OCI-LY1 (cell line): ENCODE results near the gene FAM50A.
A peak's percentile ranks its signal among the peaks of the same experiment; 100 is the strongest.

Experiments
- H2AFZ ChIP-seq: fragments of 200-600 bp; sonication (generic), shearing (Covaris generic); 2 replicates; pipeline ENCODE4 v1.6.0; 2014; ENCODE audit warnings: antibody characterized with exemption, mild to moderate bottlenecking, low read length
- H3F3A ChIP-seq: fragments of 200-600 bp; sonication (generic), shearing (Covaris generic); 2 replicates; pipeline ENCODE4 v1.6.0; 2014; ENCODE audit warnings: mild to moderate bottlenecking, antibody characterized with exemption, low read length, moderate library complexity; ENCODE audit not compliant: insufficient read depth
- H3K27ac ChIP-seq: fragments of 200-600 bp; sonication (generic); 2 replicates; pipeline ENCODE4 v1.5.1; 2014; ENCODE audit warnings: low read length, mixed run types, mild to moderate bottlenecking, low read depth; ENCODE audit not compliant: poor library complexity, severe bottlenecking
- H3K27me3 ChIP-seq: fragments of 200-600 bp; sonication (generic); 2 replicates; pipeline ENCODE4 v1.6.0; 2014; ENCODE audit warnings: antibody characterized with exemption, mild to moderate bottlenecking, low read length, moderate library complexity; ENCODE audit not compliant: insufficient read depth
- H3K36me3 ChIP-seq: fragments of 200-600 bp; sonication (generic); 2 replicates; pipeline ENCODE4 v1.6.1; 2014; ENCODE audit warnings: mild to moderate bottlenecking, antibody characterized with exemption, low read length, moderate library complexity, mixed read lengths; ENCODE audit not compliant: insufficient read depth
- H3K4me1 ChIP-seq: fragments of 200-600 bp; sonication (generic); 2 replicates; pipeline ENCODE4 v1.5.1; 2014; ENCODE audit warnings: mild to moderate bottlenecking, low read length, moderate library complexity; ENCODE audit not compliant: insufficient read depth, severe bottlenecking
- H3K4me2 ChIP-seq: fragments of 200-600 bp; sonication (generic), shearing (Covaris generic); 2 replicates; pipeline ENCODE4 v1.6.1; 2014; ENCODE audit warnings: low read length
- H3K4me3 ChIP-seq: fragments of 200-600 bp; sonication (generic); 2 replicates; pipeline ENCODE4 v1.5.1; 2014; ENCODE audit warnings: low read length, low read depth, mild to moderate bottlenecking, mixed read lengths; ENCODE audit not compliant: poor library complexity, severe bottlenecking
- H3K79me2 ChIP-seq: fragments of 200-600 bp; shearing (Covaris generic); 2 replicates; pipeline ENCODE4 v1.6.1; 2016; ENCODE audit warnings: mixed run types, low read length, mixed read lengths; ENCODE audit not compliant: insufficient read depth
- H3K9ac ChIP-seq: fragments of 200-600 bp; sonication (generic), shearing (Covaris generic); 2 replicates; pipeline ENCODE4 v1.6.1; 2014; ENCODE audit warnings: mild to moderate bottlenecking, low read length, mixed read lengths
- H3K9me2 ChIP-seq: fragments of 200-600 bp; sonication (generic), shearing (Covaris generic); 2 replicates; pipeline ENCODE4 v1.6.1; 2014; ENCODE audit warnings: low read depth, mild to moderate bottlenecking, low read length, mixed read lengths
- H3K9me3 ChIP-seq: fragments of 200-600 bp; shearing (Covaris generic); 2 replicates; pipeline ENCODE4 v1.6.1; 2014; ENCODE audit warnings: low read length, mixed read lengths
- H4K20me1 ChIP-seq: fragments of 200-600 bp; sonication (generic), shearing (Covaris generic); 2 replicates; pipeline ENCODE4 v1.6.0; 2016; ENCODE audit warnings: mild to moderate bottlenecking, low read length; ENCODE audit not compliant: insufficient read depth
- CTCF ChIP-seq: fragments of 200-600 bp; sonication (generic), shearing (Covaris generic); IDR thresholded peaks from 2 replicates; pipeline ENCODE4 v1.5.1; 2017; ENCODE audit warnings: mild to moderate bottlenecking, antibody characterized with exemption, low read length, moderate library complexity, mixed read lengths
- EZH2 ChIP-seq: fragments of 200-600 bp; sonication (generic), shearing (Covaris generic); IDR thresholded peaks from 2 replicates; pipeline ENCODE4 v1.8.0; 2017; ENCODE audit warnings: borderline replicate concordance, mixed run types, mild to moderate bottlenecking, antibody characterized with exemption, low read length, moderate library complexity, mixed read lengths

FAM50A gene

GRCh38 chrX:154401045-154401799, 42.7 kb upstream of the FAM50A start:
- no peak overlapping the region for H3K4me3 ChIP-seq
- no peak for TF ChIP-seq CTCF
- TF ChIP-seq EZH2 = no peak
- H3K4me1 ChIP-seq = peaks cover 22% of the 10 kb centered on the region
- H4K20me1 ChIP-seq = no peaks in the 10 kb centered on the region
- no peak overlapping the region for H3K9ac ChIP-seq
- H2AFZ ChIP-seq = no peak overlapping the region
- no peaks in the 10 kb centered on the region for H3K9me2 ChIP-seq
- peaks cover 34% of the 10 kb centered on the region for H3K36me3 ChIP-seq
- H3F3A ChIP-seq = peaks cover 10% of the 10 kb centered on the region
- H3K27me3 ChIP-seq = no peaks in the 10 kb centered on the region
- peak overlapping the region; percentile 46 for H3K27ac ChIP-seq
- no peaks in the 10 kb centered on the region for H3K9me3 ChIP-seq
- H3K79me2 ChIP-seq = peaks cover 3% of the 10 kb centered on the region; the same call in 1 of the 2 replicates
- no peak overlapping the region for H3K4me2 ChIP-seq

- no peak overlapping the region for H3K9ac ChIP-seq
These were observed 41.9 kb upstream of the FAM50A start for GRCh38 chrX:154401918-154402621.

GRCh38 chrX:154402622-154403127, 41.3 kb upstream of the FAM50A start:
- Histone ChIP-seq H3K79me2 (peaks cover 3% of the 10 kb centered on the region; the same call in 1 of the 2 replicates), H3K9me3 (no peaks in the 10 kb centered on the region), H2AFZ (no peak overlapping the region), H3K36me3 (peaks cover 34% of the 10 kb centered on the region), H3K9me2 (no peaks in the 10 kb centered on the region), H3K9ac (no peak overlapping the region), H3K4me1 (peaks cover 14% of the 10 kb centered on the region), H3K4me2 (no peak overlapping the region), H4K20me1 (no peaks in the 10 kb centered on the region), H3K27ac (peak overlapping the region; percentile 51), H3F3A (peaks cover 10% of the 10 kb centered on the region), H3K27me3 (no peaks in the 10 kb centered on the region), H3K4me3 (no peak overlapping the region)
- TF ChIP-seq EZH2 (no peak), CTCF (no peak)

More at GRCh38 chrX:154401918-154402621, 41.9 kb upstream of the FAM50A start:
- Histone ChIP-seq H3K79me2 (peaks cover 3% of the 10 kb centered on the region; the same call in 1 of the 2 replicates), H3K4me1 (peaks cover 20% of the 10 kb centered on the region), H4K20me1 (no peaks in the 10 kb centered on the region), H3K27me3 (no peaks in the 10 kb centered on the region), H3F3A (peaks cover 10% of the 10 kb centered on the region), H3K4me3 (no peak overlapping the region), H3K4me2 (no peak overlapping the region), H3K9me2 (no peaks in the 10 kb centered on the region), H3K36me3 (peaks cover 34% of the 10 kb centered on the region), H3K9me3 (no peaks in the 10 kb centered on the region), H2AFZ (no peak overlapping the region), H3K27ac (peak overlapping the region; percentile 51)
- TF ChIP-seq CTCF (no peak), EZH2 (no peak)
